Measurements from ENCODE around the gene SH3TC1.

SH3TC1 gene

DNA sequence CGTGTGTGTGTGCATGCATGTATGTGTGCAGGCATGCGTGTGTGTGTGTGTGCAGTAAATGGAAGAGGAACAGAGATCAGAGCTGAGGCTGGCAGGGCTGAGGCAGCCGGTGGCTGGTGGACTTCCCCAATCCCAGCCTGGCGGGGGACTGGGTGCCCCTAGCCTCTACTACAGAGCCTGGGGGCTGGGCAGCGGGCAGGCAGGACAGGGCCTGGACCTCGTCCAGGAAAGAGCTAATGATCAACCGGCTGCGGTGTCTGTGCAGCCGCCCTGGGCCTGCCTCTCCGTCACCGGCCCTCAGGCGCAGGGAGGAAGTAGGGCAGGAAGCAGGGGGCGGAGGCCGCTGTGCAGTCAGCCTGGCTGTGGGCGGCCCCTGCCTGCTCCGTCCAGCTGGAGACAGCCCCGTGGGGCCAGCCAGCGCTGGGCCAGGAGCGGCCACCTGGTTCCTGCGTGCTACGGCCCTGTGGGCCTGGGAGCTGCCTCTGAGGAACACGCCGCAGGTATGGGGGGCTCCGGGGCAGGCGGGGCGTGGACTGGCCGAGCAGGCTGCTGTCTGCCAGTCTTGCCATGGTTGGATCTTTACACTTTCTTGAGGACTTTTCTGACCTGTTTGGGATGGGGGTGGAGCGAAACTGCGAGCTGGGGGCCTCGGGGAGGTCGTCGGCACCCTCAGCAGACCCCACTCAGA lies at the start of gene SH3TC1:
Gene SH3TC1 (plus strand): TSS at position 385 of the 688 bp plus-strand sequence. CDS start 5,905 bp downstream, outside the sequence.
- peak; percentile 79 for DNase-seq (ENCODE audit: low spot score)

- DNase-seq (ENCODE audit: low spot score): no peak
These were observed 49.4 kb upstream of the SH3TC1 start for GRCh38 chr4:8149664-8150063.

- no peak for DNase-seq (ENCODE audit: low spot score)
These were observed 48.7 kb upstream of the SH3TC1 start for GRCh38 chr4:8150152-8151090.

GRCh38 chr4:8151165-8151650 lies 47.9 kb upstream of the SH3TC1 start:
- no peak for DNase-seq (ENCODE audit: low spot score)

DNA sequence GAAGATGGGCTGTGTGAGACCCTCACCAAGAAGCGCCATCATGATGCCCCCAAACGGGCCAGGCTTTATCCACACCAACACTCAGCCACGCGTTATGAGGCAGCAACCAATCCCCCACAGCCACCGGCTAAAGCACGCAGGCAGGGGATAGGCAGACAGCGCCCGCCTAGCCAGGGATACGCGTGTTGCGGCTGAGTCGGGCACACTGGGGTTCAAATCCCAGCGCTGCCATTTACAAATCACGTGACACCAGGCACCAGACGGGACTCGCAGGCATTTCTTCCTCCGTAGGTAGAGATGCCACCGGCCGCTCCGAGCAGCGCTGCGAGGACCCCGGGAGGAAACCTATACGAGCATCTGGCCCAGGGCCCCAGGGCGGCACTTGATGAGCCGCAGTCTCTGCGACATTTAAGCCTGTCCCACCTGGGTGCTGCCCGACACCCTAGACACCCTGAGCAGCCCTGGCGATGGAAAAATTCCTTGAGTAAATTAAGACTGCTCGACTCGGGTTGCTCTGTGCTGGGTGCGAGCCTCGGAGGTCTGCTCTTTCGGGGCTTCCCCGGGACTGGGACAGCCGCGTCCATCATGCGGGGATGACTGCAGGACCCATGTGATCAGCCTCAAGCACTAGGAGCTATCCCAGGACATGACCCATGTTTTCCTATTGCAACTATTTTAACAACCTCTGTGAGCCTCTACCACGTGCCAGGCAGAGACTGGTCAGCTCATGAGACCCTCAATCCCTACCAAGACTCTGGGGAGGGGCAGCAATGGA lies 46.8 kb upstream of the SH3TC1 start:
- DNase-seq (ENCODE audit: low spot score): no peak

GRCh38 chr4:8152865-8153257 lies 46.2 kb upstream of the SH3TC1 start:
- no peak for DNase-seq (ENCODE audit: low spot score)

DNA sequence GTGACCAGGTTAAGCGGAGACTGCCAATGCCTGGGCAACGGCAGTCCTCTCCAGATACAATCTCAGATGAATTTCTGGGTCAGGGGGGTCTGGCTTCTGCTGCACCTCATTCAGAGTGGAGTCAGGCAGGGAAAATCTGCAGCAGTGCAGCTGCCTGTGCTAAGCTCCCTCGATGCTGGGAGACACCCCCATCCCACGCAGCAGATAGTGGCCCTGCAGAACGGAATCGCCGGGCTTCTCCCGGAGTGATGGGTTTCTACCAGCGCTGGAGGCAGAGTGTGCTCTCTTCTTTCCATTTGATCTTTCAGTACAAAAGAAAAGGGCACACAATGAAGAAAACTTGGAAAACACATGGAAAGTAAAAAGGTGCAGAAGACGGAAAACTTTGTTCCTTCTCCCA lies 45.6 kb upstream of the SH3TC1 start:
- DNase-seq (ENCODE audit: low spot score): no peak

DNA sequence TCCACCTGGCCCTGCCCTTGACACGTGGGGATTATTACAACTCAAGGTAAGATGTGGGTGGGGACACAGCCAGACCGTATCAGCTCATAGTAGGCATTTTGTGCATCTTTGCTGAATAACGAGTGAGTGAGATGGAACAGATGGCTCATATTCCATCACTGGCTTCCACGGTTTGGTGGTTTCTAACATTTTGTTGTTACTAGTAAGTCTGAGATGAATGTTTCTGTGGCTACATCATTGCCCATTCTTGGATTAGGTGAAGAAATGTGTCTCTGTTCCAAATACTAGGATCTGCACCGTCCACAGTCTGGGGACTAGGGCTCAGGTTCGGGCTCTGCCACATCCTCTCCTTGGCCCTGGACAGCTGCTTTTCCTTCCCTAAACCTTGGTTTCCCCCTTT lies 44.0 kb upstream of the SH3TC1 start:
- DNase-seq (ENCODE audit: low spot score): no peak

DNA sequence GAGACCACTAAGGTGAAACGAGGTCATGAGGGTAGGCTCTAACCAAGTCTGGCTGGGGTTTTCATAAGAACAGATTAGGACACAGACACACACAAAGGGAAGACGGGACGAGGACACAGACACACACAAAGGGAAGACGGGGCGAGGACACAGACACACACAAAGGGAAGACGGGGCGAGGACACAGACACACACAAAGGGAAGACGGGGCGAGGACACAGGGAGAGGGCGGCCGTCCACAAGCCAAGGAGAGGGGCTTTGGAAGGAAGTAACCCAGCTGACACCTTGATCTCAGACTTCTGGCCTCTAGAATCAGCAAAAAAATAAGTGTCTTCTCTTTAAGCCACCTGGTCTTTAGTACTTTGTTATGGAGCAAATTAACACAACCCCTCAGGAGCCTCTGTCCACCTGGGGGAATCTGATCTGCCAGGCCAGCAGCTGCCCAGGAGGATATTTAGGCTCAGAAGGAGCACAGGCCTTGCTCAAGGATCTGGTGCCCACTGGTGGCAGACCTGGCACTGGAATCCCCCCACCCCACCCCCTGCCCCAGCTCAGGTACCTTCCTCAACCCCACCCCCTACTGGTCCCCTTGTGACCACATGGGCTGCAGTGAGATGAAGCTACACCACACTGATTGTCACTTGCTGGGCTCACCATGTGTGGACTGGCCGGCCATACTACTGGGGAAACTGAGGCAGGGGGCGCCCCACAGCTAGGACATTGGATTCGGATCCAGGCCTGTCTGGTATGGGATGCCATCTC lies 43.2 kb upstream of the SH3TC1 start:
- DNase-seq (ENCODE audit: low spot score): no peak

- DNase-seq (ENCODE audit: low spot score): no peak
These were observed 42.5 kb upstream of the SH3TC1 start for GRCh38 chr4:8156617-8157016.

GRCh38 chr4:8157496-8157895 lies 41.6 kb upstream of the SH3TC1 start:
- DNase-seq (ENCODE audit: low spot score): no peak

GRCh38 chr4:8157944-8158709 lies 41.0 kb upstream of the SH3TC1 start:
- no peak for DNase-seq (ENCODE audit: low spot score)

GRCh38 chr4:8158710-8159536 lies 40.2 kb upstream of the SH3TC1 start, which contains the start of gene ABLIM2:
TSS of gene ABLIM2 (minus strand) at chr4:8158813. CDS start at chr4:8158689, 124 bp downstream.
- peak; percentile 98 for DNase-seq (ENCODE audit: low spot score)

- DNase-seq (ENCODE audit: low spot score): no peak
These were observed 39.4 kb upstream of the SH3TC1 start for GRCh38 chr4:8159537-8160232.

GRCh38 chr4:8160233-8160560 lies 38.9 kb upstream of the SH3TC1 start:
- DNase-seq (ENCODE audit: low spot score): no peak

DNA sequence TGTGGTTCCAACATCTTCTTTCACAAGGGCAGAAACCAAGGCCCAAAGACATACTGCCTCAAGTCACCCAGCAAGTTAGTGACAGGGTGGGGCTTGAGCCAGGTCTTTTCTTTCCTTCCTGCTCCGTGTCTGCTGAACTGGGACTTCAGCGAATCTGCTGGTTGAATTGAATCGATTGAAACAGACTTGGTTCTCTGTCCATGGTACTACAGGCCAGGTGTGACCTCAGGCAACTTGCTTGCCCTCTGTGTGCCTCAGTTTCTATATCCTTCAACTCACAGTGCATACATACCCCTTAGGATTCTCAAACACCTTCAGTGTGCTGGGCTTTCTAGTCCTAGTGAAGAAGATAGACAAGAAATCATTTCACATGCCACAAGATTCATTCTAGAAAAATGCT lies 38.5 kb upstream of the SH3TC1 start:
- DNase-seq (ENCODE audit: low spot score): no peak

DNA sequence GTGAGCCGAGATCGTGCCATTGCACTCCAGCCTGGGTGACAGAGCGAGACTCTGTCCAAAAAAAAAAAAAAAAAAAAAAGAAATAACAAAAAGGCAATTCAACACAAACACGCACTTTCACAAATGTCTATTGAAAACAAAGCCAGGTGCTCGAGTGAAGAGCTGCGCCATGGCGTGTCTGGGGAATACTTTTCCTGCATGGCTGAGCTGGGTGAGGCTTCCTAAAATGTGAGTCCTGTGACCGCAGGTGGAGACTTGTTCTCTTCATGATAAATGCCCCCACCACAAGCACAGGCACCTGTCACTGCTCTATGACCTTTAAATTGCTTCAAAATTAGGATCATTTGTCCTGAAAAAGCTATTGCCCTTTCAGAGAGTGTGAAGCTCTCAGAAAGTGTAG lies 36.5 kb upstream of the SH3TC1 start:
- DNase-seq (ENCODE audit: low spot score): peak; percentile 81

DNA sequence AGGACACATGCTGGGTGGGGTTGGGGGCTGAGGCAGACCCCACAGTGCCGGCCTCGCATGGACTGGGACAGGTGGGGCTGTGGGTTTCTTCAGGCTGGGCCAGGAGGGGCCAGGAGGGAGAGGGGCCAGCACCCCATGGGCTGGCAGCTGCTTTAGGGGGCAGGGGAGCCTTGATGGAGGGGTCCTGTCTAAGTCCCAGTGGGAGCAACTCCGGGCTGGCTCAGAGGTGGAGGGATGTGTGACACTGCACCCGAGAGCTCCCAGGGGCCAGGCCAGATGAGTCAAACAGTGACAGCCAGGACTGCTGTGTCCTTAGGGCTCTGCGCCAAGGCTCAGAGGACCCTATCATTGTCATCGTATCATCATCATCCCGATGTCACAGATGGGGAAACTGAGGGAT lies 36.1 kb upstream of the SH3TC1 start:
- no peak for DNase-seq (ENCODE audit: low spot score)

Data from NAMALWA (cell line).